CD4-positive, alpha-beta memory T cell (primary cell): ENCODE results near the gene PLVAP. TPM values are rescaled to one million over a fixed set of nuclear protein-coding genes. Genes with fewer than 3 reads are reported as not detected.

Experiments used
- CTCF ChIA-PET: fragments of 350-600 bp; sonication (Branson Sonifier 250); formaldehyde crosslinking; loops from one replicate; lab custom pipeline; 2021; ENCODE audit warnings: inconsistent platforms; ENCODE audit not compliant: partially characterized antibody; lab: Charles Lee
- POLR2A ChIA-PET: fragments of 350-600 bp; sonication (Branson Sonifier 250); formaldehyde crosslinking; loops from one replicate; lab custom pipeline; 2021; ENCODE audit not compliant: partially characterized antibody; lab: Charles Lee
- DNase-seq, 5 donors: peaks; one replicate each; pipeline versions ENCODE4 v3.0.0 to v3.0.0-alpha.2; 2020 to 2022; ENCODE audit warnings: mixed read lengths in 1 of 5
- H3K27ac ChIP-seq: one replicate; pipeline ENCODE4 v1.7.0; 2013; ENCODE audit warnings: low read depth, low read length
- H3K27me3 ChIP-seq: 2 replicates; pipeline ENCODE4 v1.7.0; 2013; ENCODE audit warnings: mild to moderate bottlenecking, low read length, moderate library complexity; ENCODE audit not compliant: insufficient read depth
- H3K36me3 ChIP-seq: 2 replicates; pipeline ENCODE4 v1.7.0; 2013; ENCODE audit warnings: mild to moderate bottlenecking, low read length, moderate library complexity; ENCODE audit not compliant: insufficient read depth
- H3K4me1 ChIP-seq: 2 replicates; pipeline ENCODE4 v1.7.0; 2013; ENCODE audit warnings: mild to moderate bottlenecking, low read length, moderate library complexity; ENCODE audit not compliant: insufficient read depth
- H3K4me3 ChIP-seq, 2 donors: one replicate each; pipeline ENCODE4 v1.7.0; 2013; ENCODE audit warnings: low read length in 2 of 2, mild to moderate bottlenecking in 1 of 2
- H3K9me3 ChIP-seq, 2 donors: one replicate each; pipeline ENCODE4 v1.7.0; 2013; ENCODE audit warnings: low read length in 2 of 2, control low read depth in 1 of 2; ENCODE audit not compliant: control insufficient read depth in 1 of 2
- H3K27ac Mint-ChIP-seq, 7 donors: one replicate each; pipeline ENCODE4 v1.8.0; 2020 to 2021; ENCODE audit warnings: mixed read lengths in 7 of 7, mild to moderate bottlenecking in 6 of 7, inconsistent platforms in 3 of 7, moderate library complexity in 3 of 7
- H3K27me3 Mint-ChIP-seq, 2 donors: one replicate each; pipeline ENCODE4 v1.8.0; 2020 to 2021; ENCODE audit warnings: mixed read lengths in 2 of 2
- H3K36me3 Mint-ChIP-seq, 2 donors: one replicate each; pipeline ENCODE4 v1.8.0; 2020 to 2021; ENCODE audit warnings: mixed read lengths in 2 of 2, inconsistent platforms in 1 of 2, mild to moderate bottlenecking in 1 of 2
- H3K4me1 Mint-ChIP-seq, 4 donors: one replicate each; pipeline ENCODE4 v1.8.0; 2020 to 2021; ENCODE audit warnings: mixed read lengths in 4 of 4, mild to moderate bottlenecking in 1 of 4
- H3K4me3 Mint-ChIP-seq, 8 donors: one replicate each; pipeline ENCODE4 v1.8.0; 2020 to 2021; ENCODE audit warnings: mixed read lengths in 8 of 8, mild to moderate bottlenecking in 7 of 8, moderate library complexity in 6 of 8, inconsistent platforms in 3 of 8
- H3K9me3 Mint-ChIP-seq, 8 donors: one replicate each; pipeline ENCODE4 v1.8.0; 2020 to 2021; ENCODE audit warnings: mixed read lengths in 8 of 8, mild to moderate bottlenecking in 5 of 8, inconsistent platforms in 3 of 8, moderate library complexity in 1 of 8
- intact Hi-C: fragments of 100-400 bp; cut with micrococcal nuclease; formaldehyde crosslinking; loops from one replicate; pipeline ENCODE4 v1.15.1; 2023
- polyA plus RNA-seq, 2 donors: library from polyadenylated mRNA; unstranded; fragments of 300-500 nt; fragmentation: Illumina TruSeq; gene quantifications; one replicate each; pipeline ENCODE4 v1.2.3, GENCODE V29; 2021
- total RNA-seq, 2 experiments: library from RNA; stranded (reverse); gene quantifications; one replicate each; pipeline ENCODE4 v1.2.3, GENCODE V29; 2021

Gene PLVAP
- total and polyA plus RNA-seq, 4 experiments from 2014 or later, result 0.23 TPM; not detected in 3

DNA sequence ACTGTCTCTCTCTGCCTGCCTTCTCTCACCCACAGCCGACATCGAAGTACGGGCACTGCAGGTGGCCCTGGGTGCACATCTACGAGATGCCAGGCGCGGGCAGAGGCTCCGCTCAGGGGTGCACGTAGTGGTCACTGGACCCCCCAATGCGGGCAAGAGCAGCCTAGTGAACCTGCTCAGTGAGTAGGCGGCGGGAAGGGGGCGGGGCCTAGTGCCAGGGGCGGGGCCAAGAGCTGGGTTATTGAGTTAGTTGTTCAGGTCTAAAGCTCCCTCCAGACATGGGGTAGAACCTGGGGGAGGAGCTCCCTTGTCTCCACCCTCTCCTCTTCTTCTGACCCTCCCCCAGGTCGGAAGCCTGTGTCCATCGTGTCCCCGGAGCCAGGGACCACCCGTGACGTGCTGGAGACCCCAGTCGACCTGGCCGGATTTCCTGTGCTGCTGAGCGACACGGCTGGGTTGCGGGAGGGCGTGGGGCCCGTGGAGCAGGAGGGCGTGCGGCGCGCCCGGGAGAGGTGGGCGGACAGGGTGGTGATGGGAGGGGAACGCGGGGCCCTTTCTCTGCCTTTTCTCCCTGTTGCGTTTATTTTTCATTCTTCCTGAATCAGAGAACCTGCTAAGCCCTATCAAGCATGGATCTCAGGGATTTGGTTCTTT is 37.9 kb downstream of the PLVAP start:
- Histone ChIP-seq H3K4me3 (no peak overlapping the region), H3K4me1 (peaks cover 30% of the 10 kb centered on the region), H3K9me3 (no peaks in the 10 kb centered on the region), H3K27me3 (no peaks in the 10 kb centered on the region), H3K36me3 (no peaks in the 10 kb centered on the region), H3K27ac (no peak overlapping the region)
- intact Hi-C loops, result loop anchor here (5.0 kb wide), 1 partner anchor 68 kb away; the partner anchor contains the start of gene BST2
- Mint-ChIP-seq H3K27me3 (no peaks in the 10 kb centered on the region), H3K4me1 (peaks cover 11 to 37% (median 22%) of the 10 kb centered on the region in 4 donors), H3K9me3 (peaks cover 0 to 1% (median 0%) of the 10 kb centered on the region in 8 donors), H3K36me3 (peaks cover 0 to 11% of the 10 kb centered on the region in 2 donors), H3K27ac (peak overlapping the region in 1 of 7 donors; percentile 41), H3K4me3 (peak overlapping the region in 7 of 8 donors; percentile 26 to 98 (median 65))
- ChIA-PET POLR2A (interaction anchor here (1.2 to 1.4 kb wide), 2 partner anchors 30 to 155 kb away, joined by 3 to 5 read pairs; partner anchors contain the start of gene DDA1), CTCF (interaction anchor here (0.7 to 1.0 kb wide), 2 partner anchors 49 to 1238 kb away, joined by 3 read pairs; no protein-coding TSS in a partner anchor)
- DNase-seq, result no peak

DNA sequence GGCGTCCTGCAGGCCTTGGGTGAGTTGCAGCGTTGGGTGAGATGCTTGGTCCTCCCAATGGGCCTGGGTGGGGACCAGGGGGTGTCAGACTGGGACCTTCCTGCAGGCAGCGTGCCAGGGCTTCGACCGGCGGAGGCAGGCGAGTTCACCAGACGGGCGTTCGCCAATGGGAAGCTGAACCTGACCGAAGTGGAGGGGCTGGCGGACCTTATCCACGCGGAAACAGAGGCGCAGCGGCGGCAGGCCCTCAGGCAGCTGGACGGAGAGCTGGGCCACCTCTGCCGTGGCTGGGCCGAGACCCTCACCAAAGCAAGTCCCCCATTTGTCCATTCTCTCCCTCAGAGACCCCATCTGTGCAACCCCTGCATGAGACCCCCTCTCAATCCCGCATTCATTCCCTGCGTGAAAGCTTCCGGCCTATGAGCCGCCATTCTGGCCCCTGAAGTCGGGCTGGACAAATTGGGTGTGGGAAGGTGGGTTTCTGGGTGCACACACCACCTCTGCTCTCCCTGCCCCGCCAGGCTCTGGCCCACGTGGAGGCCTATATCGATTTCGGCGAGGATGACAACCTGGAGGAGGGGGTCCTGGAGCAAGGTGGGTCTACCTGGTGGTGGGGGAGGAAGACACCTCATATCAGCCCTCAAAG is 38.6 kb downstream of the PLVAP start:
- H3K27me3 ChIP-seq, result no peaks in the 10 kb centered on the region
- POLR2A ChIA-PET, result interaction anchor here (1.2 to 2.1 kb wide), 3 partner anchors 10 to 155 kb away, joined by 3 to 10 read pairs (median 5); partner anchors contain the start of gene DDA1
- Mint-ChIP-seq H3K4me1 (peaks cover 15 to 42% (median 27%) of the 10 kb centered on the region in 4 donors), H3K4me3 (peak overlapping the region in 7 of 8 donors; percentile 90 to 98 (median 94)), H3K27me3 (no peaks in the 10 kb centered on the region), H3K27ac (peak overlapping the region in 3 of 7 donors; percentile 41 to 97 (median 69)), H3K36me3 (peaks cover 0 to 14% of the 10 kb centered on the region in 2 donors), H3K9me3 (peaks cover 0 to 1% (median 0%) of the 10 kb centered on the region in 8 donors)
- peak overlapping the region; percentile 52 to 99 for H3K4me3 ChIP-seq
- CTCF ChIA-PET, result interaction anchor here (1.0 kb wide), 1 partner anchor 50 kb away, joined by 3 read pairs; no protein-coding TSS in a partner anchor
- no peaks in the 10 kb centered on the region for H3K9me3 ChIP-seq
- peaks cover 36% of the 10 kb centered on the region for H3K4me1 ChIP-seq
- H3K36me3 ChIP-seq, result no peaks in the 10 kb centered on the region
- H3K27ac ChIP-seq, result peak overlapping the region; percentile 84
- intact Hi-C loops, result loop anchor here (5.0 kb wide), 1 partner anchor 69 kb away; the partner anchor contains the start of gene BST2
- DNase-seq, result no peak

DNA sequence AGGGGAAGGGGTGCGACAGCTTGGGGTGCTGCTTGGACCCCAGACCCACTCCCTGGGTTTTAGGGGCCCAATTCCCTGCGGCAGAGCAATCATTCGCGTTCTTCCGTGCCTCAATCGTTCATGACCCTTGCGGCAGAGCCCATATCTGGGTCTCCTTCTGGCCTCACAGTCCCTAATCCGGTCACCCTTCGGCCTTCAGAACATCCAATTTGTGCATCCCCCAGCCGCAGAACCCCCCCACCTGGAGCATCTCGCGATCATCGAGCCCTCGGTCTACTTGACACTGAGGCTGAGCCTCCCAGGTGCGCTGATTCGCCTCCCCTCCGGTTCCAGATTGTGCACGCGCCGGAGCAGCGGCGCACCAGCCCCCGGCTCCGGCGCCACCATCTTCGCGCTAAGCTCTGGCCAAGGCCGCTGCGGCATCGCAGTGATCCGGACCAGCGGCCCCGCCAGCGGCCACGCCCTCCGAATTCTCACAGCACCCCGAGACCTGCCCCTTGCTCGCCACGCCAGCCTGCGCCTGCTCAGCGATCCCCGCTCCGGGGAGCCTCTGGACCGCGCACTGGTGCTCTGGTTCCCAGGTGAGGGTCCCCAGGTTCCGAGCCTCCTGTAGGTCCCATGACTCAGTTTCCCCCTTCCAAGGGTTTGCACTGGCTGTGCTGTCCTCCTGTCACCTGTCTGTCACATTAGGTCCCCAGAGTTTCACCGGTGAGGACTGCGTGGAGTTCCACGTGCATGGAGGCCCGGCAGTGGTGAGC is 39.3 kb downstream of the PLVAP start:
- peaks cover 15 to 48% (median 31%) of the 10 kb centered on the region in 4 donors for H3K4me1 Mint-ChIP-seq
- Histone ChIP-seq H3K4me3 (peak overlapping the region; percentile 52 to 99), H3K9me3 (no peaks in the 10 kb centered on the region), H3K36me3 (no peaks in the 10 kb centered on the region), H3K27ac (peak overlapping the region; percentile 84), H3K27me3 (no peaks in the 10 kb centered on the region), H3K4me1 (peaks cover 42% of the 10 kb centered on the region)
- ChIA-PET CTCF (no interaction called here), POLR2A (interaction anchor here (1.2 to 5.7 kb wide), 5 partner anchors 10 to 381 kb away, joined by 3 to 64 read pairs (median 5); partner anchors contain the start of genes ABHD8, DDA1, MAP1S and MRPL34)
- peak overlapping the region; percentile 90 to 99 (median 97) for H3K27ac Mint-ChIP-seq
- H3K27me3 Mint-ChIP-seq, result no peaks in the 10 kb centered on the region
- DNase-seq, result peak in 1 of 5 donors; percentile 33
- intact Hi-C loops, result loop anchor here (1.0 to 5.0 kb wide), 8 partner anchors 8 to 263 kb away; partner anchors contain the start of genes BABAM1, BST2, DDA1 and HAUS8
- peak overlapping the region; percentile 90 to 98 (median 94) for H3K4me3 Mint-ChIP-seq
- peaks cover 0 to 14% of the 10 kb centered on the region in 2 donors for H3K36me3 Mint-ChIP-seq
- H3K9me3 Mint-ChIP-seq, result peaks cover 0 to 1% (median 0%) of the 10 kb centered on the region in 8 donors

DNA sequence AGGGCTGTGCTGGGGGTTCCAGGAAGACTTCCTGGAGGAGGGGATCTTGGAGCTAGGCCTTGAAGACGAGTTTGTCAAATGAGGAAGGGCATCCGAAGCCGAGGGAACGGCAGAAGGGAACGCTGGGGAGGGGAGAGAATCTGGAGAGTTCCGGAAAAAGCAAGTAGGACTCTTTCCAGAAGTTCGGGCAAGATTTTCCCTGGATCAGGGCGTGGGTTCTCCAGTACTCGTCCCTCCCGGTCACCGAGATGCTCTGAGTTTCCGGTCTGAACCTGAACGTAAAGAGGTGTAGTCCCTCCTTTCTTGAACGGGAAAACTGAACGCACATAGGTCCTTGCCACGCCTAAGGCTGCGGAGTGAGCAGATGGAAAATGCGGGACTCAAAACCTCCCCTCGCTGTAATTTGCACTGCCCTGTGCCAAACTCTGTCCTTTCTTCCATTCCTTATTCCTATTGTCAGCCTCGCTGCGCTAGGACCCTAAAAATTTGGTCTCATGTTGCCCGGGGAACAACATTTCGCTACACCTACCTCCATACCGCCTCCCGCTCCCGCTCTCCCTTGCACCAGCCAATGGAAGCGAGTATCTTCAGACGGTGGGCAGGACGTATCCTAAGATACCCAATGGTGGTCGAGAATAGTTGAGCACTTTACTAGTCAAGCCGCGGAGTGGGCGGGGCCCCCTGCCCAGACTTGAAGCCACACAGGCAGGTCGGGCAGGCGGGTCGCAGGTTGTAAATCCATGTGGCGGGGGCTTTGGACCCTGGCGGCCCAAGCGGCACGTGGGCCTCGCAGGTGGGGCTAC is 40.1 kb downstream of the PLVAP start, which contains the start of gene GTPBP3:
Gene GTPBP3 (plus strand): TSS at position 682 of the 803 bp plus-strand sequence. CDS start 59 bp downstream, at position 741.
- Mint-ChIP-seq H3K27me3 (no peaks in the 10 kb centered on the region), H3K4me3 (peak within 1 kb of the TSS; percentile 90 to 98 (median 94)), H3K9me3 (peaks cover 0 to 1% (median 0%) of the 10 kb centered on the region in 8 donors), H3K36me3 (peaks cover 0 to 14% of the 10 kb centered on the region in 2 donors), H3K27ac (peak within 1 kb of the TSS; percentile 90 to 99 (median 97)), H3K4me1 (peaks cover 18 to 53% (median 32%) of the 10 kb centered on the region in 4 donors)
- Histone ChIP-seq H3K9me3 (no peaks in the 10 kb centered on the region), H3K36me3 (no peaks in the 10 kb centered on the region), H3K4me1 (peaks cover 47% of the 10 kb centered on the region), H3K4me3 (peak within 1 kb of the TSS; percentile 52 to 99), H3K27me3 (no peaks in the 10 kb centered on the region), H3K27ac (peak within 1 kb of the TSS; percentile 84)
- intact Hi-C loops, result loop anchor here (1.0 to 5.0 kb wide), 8 partner anchors 9 to 262 kb away; partner anchors contain the start of genes BABAM1, BST2, DDA1 and HAUS8
- ChIA-PET POLR2A (interaction anchor here (1.6 to 5.7 kb wide), 6 partner anchors 9 to 382 kb away, joined by 3 to 64 read pairs (median 14); partner anchors contain the start of genes ABHD8, DDA1, MAP1S and MRPL34), CTCF (interaction anchor here (1.0 kb wide), 1 partner anchor 33 kb away, joined by 3 read pairs; no protein-coding TSS in a partner anchor)
- DNase-seq, result peak; percentile 93 to 99 (median 97)

GRCh38 chr19:17335575-17335974 is 41.6 kb downstream of the PLVAP start:
- H3K27me3 ChIP-seq, result no peaks in the 10 kb centered on the region
- Mint-ChIP-seq H3K36me3 (peaks cover 0 to 14% of the 10 kb centered on the region in 2 donors), H3K9me3 (peaks cover 0 to 1% (median 0%) of the 10 kb centered on the region in 8 donors), H3K27ac (peak overlapping the region in 2 of 7 donors; percentile 74 to 90), H3K27me3 (no peaks in the 10 kb centered on the region), H3K4me3 (peak overlapping the region in 7 of 8 donors; percentile 26 to 96 (median 86)), H3K4me1 (peaks cover 18 to 55% (median 35%) of the 10 kb centered on the region in 4 donors)
- intact Hi-C loops, result loop anchor here (2.0 to 5.0 kb wide), 2 partner anchors 43 to 72 kb away; partner anchors contain the start of gene BST2
- POLR2A ChIA-PET, result interaction anchor here (0.8 to 5.7 kb wide), 14 partner anchors 9 to 210 kb away, joined by 3 to 64 read pairs (median 4); partner anchors contain the start of genes ABHD8, BABAM1, BST2 and DDA1
- no peak overlapping the region for H3K4me3 ChIP-seq
- peak overlapping the region; percentile 71 for H3K27ac ChIP-seq
- DNase-seq, result no peak
- no peaks in the 10 kb centered on the region for H3K9me3 ChIP-seq
- H3K36me3 ChIP-seq, result no peaks in the 10 kb centered on the region
- CTCF ChIA-PET, result interaction anchor here (1.1 to 3.2 kb wide), 6 partner anchors 11 to 54 kb away, joined by 5 to 11 read pairs (median 8); partner anchors contain the start of genes DDA1 and MRPL34
- H3K4me1 ChIP-seq, result peaks cover 47% of the 10 kb centered on the region
